ENCODE results near the gene C16orf89.

DNA sequence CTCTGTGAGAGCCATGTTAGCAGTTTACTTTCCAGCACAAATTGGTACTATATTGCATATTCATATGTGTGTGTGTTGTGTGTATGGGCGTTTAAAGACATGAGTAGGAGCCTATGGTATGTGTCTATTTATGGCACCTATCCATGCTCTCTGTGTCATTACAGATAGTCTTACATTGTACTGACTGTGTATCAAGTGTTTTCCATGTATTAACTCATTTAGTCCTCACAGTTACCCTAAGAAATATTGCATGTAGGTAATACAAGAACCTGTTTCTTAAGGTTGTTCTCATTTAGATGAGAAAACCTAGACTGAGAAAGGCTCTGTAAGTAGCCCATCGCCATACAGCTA lies 7.5 kb upstream of the C16orf89 start:
- TF ChIP-seq, protein P1, sequence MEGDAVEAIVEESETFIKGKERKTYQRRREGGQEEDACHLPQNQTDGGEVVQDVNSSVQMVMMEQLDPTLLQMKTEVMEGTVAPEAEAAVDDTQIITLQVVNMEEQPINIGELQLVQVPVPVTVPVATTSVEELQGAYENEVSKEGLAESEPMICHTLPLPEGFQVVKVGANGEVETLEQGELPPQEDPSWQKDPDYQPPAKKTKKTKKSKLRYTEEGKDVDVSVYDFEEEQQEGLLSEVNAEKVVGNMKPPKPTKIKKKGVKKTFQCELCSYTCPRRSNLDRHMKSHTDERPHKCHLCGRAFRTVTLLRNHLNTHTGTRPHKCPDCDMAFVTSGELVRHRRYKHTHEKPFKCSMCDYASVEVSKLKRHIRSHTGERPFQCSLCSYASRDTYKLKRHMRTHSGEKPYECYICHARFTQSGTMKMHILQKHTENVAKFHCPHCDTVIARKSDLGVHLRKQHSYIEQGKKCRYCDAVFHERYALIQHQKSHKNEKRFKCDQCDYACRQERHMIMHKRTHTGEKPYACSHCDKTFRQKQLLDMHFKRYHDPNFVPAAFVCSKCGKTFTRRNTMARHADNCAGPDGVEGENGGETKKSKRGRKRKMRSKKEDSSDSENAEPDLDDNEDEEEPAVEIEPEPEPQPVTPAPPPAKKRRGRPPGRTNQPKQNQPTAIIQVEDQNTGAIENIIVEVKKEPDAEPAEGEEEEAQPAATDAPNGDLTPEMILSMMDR (IDR thresholded peaks at IDR 0.05), result no peak
- no peak for TF ChIP-seq POLR2AphosphoS5 (IDR thresholded peaks at IDR 0.05)
- no peak for TF ChIP-seq POLR2A (IDR thresholded peaks at IDR 0.05)
